Measurements from ENCODE around the gene APLP2. TPM values are rescaled to one million over a fixed set of nuclear protein-coding genes. Genes with fewer than 3 reads are reported as not detected.
A peak's percentile ranks its signal among the peaks of the same experiment; 100 is the strongest.

The APLP2 gene
- total and polyA plus RNA-seq, 2 of the 13 experiments (the other 11 are each of a cell fraction or from before 2014, with no cell fraction given), result 315 to 594 TPM

DNA sequence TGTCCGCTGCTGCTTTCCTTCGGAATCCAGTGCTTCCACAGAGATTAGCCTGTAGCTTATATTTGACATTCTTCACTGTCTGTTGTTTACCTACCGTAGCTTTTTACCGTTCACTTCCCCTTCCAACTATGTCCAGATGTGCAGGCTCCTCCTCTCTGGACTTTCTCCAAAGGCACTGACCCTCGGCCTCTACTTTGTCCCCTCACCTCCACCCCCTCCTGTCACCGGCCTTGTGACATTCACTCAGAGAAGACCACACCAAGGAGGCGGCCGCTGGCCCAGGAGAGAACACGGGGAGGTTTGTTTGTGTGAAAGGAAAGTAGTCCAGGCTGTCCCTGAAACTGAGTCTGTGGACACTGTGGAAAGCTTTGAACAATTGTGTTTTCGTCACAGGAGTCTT lies 74.4 kb downstream of the APLP2 start (continued):
- TF ChIP-seq KLF12 (CRISPR knock-in tag; IDR thresholded peaks at IDR 0.05; ENCODE audit: borderline replicate concordance) (0 out of 2 replicates have a peak, but pooled peaks have one; percentile 27), SOX13 (IDR thresholded peaks at IDR 0.05) (no peak), SOX13 (CRISPR knock-in tag; conservative IDR thresholded peaks at IDR 0.05 in 1 of 2, IDR thresholded peaks at IDR 0.05 in 1 of 2) (peak in 1 of 2 experiments; percentile 86; a peak in 2 of 4 replicates), CCAR2 (optimal IDR thresholded peaks at IDR 0.05; ENCODE audit: low read depth, low read length) (no peak), REPIN1 (CRISPR knock-in tag; IDR thresholded peaks at IDR 0.05; ENCODE audit: borderline replicate concordance, low read depth) (peak; percentile 63; the same call in 1 of the 2 replicates), PPARG (CRISPR knock-in tag; conservative IDR thresholded peaks at IDR 0.05) (peak; percentile 76), ONECUT2 (CRISPR knock-in tag; IDR thresholded peaks at IDR 0.05) (0 out of 2 replicates have a peak, but pooled peaks have one; percentile 7), EP300 (IDR thresholded peaks at IDR 0.05; ENCODE audit: low read depth in 2 of 2, low read length in 2 of 2) (peak in 1 of 2 experiments; percentile 83; a peak in 2 of 4 replicates), EP300 (CRISPR knock-in tag; IDR thresholded peaks at IDR 0.05; ENCODE audit: borderline replicate concordance) (peak; percentile 76), BRD4 (CRISPR knock-in tag; IDR thresholded peaks at IDR 0.05) (no peak), HOXA3 (CRISPR knock-in tag; IDR thresholded peaks at IDR 0.05) (peak; percentile 79; the same call in 1 of the 2 replicates)
- TF ChIP-seq, protein P1, sequence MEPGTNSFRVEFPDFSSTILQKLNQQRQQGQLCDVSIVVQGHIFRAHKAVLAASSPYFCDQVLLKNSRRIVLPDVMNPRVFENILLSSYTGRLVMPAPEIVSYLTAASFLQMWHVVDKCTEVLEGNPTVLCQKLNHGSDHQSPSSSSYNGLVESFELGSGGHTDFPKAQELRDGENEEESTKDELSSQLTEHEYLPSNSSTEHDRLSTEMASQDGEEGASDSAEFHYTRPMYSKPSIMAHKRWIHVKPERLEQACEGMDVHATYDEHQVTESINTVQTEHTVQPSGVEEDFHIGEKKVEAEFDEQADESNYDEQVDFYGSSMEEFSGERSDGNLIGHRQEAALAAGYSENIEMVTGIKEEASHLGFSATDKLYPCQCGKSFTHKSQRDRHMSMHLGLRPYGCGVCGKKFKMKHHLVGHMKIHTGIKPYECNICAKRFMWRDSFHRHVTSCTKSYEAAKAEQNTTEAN (CRISPR knock-in tag; conservative IDR thresholded peaks at IDR 0.05), result 0 out of 2 replicates have a peak, but pooled peaks have one; percentile 57
- TF ChIP-seq, protein P2, sequence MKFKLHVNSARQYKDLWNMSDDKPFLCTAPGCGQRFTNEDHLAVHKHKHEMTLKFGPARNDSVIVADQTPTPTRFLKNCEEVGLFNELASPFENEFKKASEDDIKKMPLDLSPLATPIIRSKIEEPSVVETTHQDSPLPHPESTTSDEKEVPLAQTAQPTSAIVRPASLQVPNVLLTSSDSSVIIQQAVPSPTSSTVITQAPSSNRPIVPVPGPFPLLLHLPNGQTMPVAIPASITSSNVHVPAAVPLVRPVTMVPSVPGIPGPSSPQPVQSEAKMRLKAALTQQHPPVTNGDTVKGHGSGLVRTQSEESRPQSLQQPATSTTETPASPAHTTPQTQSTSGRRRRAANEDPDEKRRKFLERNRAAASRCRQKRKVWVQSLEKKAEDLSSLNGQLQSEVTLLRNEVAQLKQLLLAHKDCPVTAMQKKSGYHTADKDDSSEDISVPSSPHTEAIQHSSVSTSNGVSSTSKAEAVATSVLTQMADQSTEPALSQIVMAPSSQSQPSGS (CRISPR knock-in tag; IDR thresholded peaks at IDR 0.05), result peak; percentile 55; the same call in 1 of the 2 replicates
- TF ChIP-seq, protein P3, sequence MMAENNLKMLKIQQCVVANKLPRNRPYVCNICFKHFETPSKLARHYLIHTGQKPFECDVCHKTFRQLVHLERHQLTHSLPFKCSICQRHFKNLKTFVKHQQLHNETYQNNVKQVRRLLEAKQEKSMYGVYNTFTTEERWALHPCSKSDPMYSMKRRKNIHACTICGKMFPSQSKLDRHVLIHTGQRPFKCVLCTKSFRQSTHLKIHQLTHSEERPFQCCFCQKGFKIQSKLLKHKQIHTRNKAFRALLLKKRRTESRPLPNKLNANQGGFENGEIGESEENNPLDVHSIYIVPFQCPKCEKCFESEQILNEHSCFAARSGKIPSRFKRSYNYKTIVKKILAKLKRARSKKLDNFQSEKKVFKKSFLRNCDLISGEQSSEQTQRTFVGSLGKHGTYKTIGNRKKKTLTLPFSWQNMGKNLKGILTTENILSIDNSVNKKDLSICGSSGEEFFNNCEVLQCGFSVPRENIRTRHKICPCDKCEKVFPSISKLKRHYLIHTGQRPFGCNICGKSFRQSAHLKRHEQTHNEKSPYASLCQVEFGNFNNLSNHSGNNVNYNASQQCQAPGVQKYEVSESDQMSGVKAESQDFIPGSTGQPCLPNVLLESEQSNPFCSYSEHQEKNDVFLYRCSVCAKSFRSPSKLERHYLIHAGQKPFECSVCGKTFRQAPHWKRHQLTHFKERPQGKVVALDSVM (CRISPR knock-in tag; IDR thresholded peaks at IDR 0.05), result peak; percentile 54
- TF ChIP-seq, protein P4, sequence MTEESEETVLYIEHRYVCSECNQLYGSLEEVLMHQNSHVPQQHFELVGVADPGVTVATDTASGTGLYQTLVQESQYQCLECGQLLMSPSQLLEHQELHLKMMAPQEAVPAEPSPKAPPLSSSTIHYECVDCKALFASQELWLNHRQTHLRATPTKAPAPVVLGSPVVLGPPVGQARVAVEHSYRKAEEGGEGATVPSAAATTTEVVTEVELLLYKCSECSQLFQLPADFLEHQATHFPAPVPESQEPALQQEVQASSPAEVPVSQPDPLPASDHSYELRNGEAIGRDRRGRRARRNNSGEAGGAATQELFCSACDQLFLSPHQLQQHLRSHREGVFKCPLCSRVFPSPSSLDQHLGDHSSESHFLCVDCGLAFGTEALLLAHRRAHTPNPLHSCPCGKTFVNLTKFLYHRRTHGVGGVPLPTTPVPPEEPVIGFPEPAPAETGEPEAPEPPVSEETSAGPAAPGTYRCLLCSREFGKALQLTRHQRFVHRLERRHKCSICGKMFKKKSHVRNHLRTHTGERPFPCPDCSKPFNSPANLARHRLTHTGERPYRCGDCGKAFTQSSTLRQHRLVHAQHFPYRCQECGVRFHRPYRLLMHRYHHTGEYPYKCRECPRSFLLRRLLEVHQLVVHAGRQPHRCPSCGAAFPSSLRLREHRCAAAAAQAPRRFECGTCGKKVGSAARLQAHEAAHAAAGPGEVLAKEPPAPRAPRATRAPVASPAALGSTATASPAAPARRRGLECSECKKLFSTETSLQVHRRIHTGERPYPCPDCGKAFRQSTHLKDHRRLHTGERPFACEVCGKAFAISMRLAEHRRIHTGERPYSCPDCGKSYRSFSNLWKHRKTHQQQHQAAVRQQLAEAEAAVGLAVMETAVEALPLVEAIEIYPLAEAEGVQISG (CRISPR knock-in tag; IDR thresholded peaks at IDR 0.05), result peak; percentile 46
- TF ChIP-seq, protein P5, sequence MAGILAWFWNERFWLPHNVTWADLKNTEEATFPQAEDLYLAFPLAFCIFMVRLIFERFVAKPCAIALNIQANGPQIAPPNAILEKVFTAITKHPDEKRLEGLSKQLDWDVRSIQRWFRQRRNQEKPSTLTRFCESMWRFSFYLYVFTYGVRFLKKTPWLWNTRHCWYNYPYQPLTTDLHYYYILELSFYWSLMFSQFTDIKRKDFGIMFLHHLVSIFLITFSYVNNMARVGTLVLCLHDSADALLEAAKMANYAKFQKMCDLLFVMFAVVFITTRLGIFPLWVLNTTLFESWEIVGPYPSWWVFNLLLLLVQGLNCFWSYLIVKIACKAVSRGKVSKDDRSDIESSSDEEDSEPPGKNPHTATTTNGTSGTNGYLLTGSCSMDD (CRISPR knock-in tag; IDR thresholded peaks at IDR 0.05), result no peak
- TF ChIP-seq, protein P6, sequence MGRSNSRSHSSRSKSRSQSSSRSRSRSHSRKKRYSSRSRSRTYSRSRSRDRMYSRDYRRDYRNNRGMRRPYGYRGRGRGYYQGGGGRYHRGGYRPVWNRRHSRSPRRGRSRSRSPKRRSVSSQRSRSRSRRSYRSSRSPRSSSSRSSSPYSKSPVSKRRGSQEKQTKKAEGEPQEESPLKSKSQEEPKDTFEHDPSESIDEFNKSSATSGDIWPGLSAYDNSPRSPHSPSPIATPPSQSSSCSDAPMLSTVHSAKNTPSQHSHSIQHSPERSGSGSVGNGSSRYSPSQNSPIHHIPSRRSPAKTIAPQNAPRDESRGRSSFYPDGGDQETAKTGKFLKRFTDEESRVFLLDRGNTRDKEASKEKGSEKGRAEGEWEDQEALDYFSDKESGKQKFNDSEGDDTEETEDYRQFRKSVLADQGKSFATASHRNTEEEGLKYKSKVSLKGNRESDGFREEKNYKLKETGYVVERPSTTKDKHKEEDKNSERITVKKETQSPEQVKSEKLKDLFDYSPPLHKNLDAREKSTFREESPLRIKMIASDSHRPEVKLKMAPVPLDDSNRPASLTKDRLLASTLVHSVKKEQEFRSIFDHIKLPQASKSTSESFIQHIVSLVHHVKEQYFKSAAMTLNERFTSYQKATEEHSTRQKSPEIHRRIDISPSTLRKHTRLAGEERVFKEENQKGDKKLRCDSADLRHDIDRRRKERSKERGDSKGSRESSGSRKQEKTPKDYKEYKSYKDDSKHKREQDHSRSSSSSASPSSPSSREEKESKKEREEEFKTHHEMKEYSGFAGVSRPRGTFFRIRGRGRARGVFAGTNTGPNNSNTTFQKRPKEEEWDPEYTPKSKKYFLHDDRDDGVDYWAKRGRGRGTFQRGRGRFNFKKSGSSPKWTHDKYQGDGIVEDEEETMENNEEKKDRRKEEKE (IDR thresholded peaks at IDR 0.05), result no peak

Data from HepG2 (cell line).